HG03139 (cell line): ENCODE results near the gene SPSB4.
"Not testable (repeated sequence)": the region's sequence is repeated elsewhere in the genome, so short reads cannot be mapped to it uniquely, and the experiment has no call there.

ENCODE experiments used
- ATAC-seq: cut with Tn5 transposase; IDR thresholded peaks from one replicate; pipeline ENCODE4 v1.9.1; 2021; ENCODE audit not compliant: unreplicated experiment

SPSB4 gene

DNA sequence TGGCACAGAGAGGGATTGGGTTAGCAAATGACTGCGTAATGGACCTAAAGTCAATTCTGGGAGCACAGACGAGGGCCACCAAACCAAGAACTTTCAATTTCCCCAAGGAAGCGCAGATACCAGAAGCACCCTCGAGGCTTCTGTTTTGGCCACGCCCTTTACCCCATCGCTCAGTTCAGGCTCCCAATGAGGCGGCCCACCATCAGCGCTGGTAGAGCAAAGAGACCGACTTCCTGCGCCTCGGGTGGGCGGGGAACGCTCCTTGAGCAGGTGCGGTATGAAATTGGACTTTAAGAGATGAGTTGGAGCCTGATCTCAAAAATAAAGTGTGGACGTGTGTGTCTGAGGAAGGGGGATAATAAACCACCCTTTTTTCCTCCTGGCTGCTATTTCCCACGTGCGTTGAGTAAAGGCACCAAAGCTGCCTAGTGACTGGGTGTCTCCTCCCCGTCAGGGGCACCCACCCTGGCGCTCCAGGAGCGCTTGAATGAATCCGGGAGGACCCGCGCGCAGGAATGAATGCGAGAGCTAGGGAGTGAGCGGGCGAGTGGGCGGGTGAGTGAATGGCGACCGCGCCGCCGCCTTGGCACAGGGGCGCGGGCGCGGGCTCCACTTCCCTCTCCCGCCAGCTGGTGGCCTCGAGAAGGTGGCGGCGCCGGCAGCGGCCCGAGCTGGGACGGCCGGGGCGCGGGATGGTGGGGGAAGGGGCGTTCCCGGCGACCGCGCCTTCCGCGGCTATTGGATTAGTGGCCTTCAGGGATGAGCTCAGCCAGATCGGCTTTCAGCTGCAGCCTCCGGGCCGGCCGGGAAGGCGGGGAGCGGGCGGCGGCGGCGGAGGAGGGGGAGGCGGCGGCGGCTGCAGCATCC lies at the start of gene SPSB4:
SPSB4 (plus strand) TSS at position 772 of the 867 bp plus-strand sequence. CDS start 14,758 bp downstream, outside the sequence.
- ATAC-seq: no peak

DNA sequence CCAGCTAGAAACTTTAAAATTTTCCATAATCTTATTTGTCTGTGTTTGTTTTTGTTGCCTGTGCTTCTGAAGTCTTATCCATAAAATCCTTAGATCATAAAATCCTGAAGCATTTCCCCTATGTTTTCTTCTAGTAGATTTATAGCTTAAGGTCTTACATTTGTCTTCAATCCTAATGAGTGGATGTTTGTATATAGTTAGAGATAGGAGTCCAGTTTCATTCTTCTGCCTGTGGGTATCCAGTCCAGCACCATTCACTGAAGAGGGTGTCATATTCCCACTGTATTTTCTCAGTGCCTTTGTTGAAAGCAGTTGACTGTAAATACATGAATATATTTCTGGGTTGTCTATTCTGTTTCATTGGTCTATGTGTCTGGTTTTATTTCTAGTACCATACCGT lies 44.8 kb upstream of the SPSB4 start:
- no peak for ATAC-seq

DNA sequence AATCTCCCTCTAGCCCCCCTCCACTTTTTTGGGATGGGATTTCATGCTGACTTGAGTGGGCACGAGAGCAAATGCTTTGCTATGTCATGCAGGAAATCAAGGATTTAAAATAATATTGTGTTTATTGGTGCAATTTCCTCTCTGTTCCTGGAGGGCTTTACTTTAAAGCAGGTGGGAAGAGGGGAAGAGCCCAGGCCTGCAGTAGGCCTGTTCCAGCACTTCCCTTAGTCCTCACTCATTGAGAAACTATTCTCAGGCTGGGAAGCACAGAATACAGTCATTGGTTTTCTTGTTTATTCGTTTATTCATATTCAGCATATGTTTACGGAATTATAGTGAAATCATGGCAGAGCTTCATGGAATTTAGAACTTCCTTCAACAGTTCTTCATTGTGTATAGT lies 41.7 kb upstream of the SPSB4 start:
- ATAC-seq: no peak

DNA sequence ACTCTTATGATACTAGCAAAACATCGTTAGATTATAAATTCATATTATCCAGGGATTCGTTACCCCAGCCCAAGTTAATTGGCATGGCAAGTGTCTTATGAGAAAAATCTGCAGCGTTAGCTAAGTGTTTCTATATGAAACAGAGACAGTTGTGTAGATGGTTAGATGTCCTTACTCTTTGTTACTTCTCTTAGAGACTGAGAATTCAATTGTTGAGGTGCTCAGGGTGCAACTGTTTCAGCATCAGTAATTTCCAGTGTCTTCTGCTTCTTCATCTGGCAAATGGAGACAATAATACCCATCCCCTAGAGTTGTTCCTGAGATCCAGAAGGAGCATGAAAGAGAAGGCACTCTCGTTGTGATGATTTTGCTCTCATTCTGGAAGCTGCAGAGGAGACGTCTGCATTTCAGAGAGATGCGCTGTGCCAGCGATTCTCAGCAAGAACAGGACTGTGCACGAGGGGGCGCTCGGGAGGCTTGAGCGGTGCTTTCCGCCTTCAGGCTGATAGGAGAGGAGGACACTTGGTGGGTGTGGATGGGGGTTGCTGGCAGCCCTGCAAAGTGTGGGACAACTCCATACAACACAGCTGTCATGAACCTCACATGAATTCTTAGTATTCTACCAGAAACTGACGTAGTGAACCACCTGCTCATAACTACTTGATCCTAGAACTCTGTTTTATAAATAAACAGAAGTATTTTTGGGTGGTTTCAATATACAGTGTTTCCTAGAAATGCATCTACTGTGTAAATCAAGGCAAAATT lies 39.7 kb upstream of the SPSB4 start:
- ATAC-seq: peak; percentile 95

DNA sequence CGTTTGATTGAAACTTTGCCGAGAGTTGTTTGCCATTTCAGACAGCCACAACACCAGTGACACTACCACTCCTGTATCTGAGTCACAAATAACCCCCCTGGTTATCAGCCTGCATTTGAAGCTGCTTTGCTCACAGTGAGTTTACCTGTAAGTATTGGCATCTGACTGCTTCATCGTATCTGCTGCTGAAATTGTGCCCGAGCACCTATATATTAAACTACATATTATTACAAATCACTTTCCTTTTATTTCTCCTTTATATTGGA lies 39.2 kb upstream of the SPSB4 start:
- no peak for ATAC-seq

DNA sequence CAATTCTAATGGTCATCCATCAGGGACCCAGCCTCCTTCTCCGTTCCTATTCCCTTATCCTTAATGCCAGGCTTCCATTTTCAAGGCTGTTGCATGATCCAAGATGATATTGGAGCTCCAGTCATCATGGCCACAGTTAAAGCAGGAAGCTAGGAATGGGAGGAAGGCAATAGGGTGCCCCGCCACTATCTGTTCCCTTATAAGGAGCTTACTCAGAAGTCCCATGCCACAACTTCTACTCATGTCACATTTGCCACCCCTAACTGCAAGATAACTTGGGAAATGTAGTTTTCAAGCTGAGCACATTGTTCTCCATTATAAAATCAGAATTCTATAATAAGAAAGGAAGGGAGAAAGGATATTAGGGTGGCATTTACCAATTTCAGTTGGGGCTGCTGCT lies 38.6 kb upstream of the SPSB4 start:
- no peak for ATAC-seq

DNA sequence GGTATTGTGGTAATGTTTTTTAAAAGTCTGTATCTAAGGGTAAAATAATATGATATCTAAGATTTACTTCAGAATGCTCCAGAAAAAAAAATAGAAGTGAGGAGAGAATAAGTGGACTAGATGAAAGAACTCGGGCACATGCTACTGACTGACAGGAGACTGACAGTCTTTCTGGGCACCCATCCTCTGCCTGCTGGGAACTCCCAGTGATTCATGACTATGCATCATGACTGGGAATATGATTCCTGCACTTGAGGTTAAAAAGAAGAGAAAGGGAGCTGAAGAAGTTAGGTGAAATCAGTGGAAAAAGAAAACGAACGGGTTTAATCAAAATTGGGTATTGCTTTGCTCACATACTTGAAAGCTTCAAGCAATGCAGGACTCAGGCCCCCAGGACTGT lies 35.7 kb upstream of the SPSB4 start:
- ATAC-seq: no peak

DNA sequence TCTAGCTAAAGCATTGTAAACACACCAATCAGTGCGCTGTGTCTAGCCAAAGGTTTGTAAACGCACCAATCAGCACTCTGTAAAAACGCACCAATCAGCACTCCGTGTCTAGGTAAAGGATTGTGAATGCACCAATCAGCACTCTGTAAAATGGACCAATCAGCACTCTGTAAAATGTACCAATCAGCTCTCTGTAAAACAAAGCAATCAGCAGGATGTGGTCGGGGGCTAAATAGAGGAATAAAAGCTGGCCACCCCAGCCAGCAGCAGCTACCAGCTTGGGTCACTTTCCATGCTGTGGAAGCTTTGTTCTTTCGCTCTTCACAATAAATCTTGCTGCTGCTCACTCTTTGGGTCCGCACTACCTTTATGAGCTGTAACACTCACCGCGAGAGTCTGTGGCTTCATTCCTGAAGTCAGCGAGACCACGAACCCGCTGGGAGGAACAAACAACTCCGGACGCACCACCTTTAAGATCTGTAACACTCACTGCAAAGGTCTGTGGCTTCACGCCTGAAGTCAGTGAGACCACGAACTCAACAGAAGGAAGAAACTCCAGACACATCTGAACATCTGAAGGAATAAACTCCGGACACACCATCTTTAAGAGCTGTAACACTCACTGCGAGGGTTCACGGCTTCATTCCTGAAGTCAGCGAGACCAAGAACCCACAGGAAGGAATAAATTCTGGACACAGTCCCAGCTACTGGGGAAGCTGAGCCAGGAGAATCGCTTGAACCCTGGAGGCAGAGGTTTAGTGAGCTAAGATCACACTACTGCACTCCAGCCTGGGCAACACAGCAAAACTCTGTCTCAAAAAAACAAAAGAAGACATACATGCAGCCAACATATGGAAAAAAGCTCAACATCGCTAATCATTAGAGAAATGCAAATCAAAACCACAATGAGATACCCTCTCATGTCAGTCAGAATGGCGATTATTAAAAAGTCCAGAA lies 33.5 kb upstream of the SPSB4 start:
- ATAC-seq: not testable (repeated sequence)

DNA sequence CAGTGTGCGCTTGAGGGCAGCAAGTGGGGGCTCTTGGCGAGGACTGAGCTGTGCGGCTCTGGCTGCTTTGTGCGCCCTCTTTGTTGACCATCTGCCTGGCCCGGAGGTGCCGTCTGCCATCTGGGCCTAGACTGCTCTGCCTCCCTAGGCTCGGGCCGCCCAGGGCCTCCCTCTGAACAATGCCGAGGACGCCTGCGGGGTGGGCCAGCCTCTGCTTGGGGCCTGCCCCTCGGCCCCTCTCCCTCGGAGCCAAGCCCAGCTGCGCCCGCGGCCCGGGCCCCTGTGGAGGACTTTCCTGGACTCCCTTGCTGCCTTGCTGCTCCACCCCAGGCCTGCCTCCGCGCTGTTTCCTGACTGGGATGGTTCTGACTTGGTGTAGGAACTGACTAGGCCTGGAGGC lies 31.9 kb upstream of the SPSB4 start:
- no peak for ATAC-seq

DNA sequence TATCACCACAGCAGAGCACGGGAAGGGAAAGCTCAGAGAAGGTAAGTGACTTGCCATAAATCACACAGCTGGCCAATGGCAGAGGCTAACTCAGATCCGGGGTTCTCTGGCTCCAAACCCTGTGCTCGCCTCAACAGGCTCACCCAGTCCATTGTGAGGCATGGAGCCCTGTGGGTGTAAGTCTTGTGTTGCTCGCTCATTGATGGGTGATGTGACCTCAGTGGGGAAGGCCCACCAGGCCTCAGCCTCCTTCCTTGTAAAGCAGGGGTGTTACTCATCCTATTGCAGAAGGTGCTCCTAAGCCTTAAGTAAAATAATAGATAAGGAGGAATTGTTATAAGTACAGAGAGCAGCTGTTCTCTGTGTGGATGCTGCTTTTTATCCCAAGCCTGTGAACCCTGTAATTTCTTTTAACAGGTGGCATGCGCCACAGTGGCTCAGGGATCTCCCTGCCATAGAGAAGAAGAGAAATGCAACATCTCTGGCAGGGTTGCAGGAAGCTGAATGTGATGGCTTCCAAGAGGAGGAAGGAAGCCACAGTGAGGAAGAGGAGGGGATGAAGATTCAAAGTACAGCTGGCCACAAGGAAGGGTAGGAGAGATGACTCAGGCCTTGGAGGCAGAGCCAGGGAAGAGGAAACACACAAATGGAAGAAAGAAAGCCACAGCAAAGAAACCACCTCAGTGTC lies 30.9 kb upstream of the SPSB4 start:
- no peak for ATAC-seq

DNA sequence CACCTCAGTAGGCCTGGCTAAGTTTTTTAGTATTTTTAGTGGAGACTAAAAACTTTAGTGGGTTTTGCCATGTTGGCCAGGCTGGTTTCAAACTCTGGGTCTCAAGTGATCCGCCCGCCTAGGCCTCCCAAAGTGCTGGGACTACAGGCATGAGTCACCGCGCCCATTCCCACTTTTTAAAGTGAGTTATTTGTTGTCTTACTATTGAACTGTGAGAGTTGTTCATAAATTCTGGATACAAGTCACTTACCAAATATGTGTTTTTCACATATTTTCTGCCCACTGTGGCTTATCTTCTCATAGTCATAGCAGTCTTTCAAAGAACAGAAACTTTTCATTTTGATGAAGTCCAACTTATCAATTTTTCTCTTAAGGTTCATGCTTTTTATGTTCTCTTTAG lies 29.9 kb upstream of the SPSB4 start:
- no peak for ATAC-seq

DNA sequence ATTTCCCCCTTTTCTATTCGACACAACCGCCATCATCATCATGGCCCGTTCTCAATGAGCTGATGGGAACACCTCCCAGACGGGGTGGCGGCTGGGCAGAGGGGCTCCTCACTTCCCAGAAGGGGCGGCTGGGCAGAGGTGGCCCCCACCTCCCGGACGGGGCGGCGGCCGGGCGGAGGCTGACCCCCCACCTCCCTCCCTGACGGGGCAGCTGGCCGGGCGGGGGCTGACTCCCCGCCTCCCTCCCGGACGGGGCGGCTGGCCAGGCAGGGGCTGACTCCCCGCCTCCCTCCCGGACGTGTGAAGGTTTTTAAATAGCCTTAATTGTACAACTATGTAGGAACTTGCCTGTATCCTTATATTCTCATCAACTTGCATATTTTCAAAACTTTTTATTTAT lies 20.9 kb upstream of the SPSB4 start:
- no peak for ATAC-seq

DNA sequence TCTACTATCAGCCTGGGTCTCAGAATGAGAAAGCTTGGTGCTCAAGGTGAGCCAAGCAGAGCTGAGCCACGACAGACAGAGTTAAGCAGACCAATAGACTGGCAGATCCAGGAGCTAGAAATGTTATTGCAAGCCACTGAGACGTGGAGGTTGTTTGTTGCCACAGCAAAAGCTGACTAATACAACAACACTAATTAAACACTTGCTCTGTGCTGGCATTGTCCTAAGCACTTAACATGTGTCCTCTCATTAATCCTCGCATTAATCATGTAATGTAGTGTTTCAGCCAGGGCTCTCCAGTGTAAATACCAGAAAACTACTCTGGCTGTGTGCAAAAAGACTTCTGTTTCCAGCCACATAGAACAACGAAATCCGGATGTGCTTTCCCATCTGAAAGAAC lies 11.6 kb upstream of the SPSB4 start:
- no peak for ATAC-seq

DNA sequence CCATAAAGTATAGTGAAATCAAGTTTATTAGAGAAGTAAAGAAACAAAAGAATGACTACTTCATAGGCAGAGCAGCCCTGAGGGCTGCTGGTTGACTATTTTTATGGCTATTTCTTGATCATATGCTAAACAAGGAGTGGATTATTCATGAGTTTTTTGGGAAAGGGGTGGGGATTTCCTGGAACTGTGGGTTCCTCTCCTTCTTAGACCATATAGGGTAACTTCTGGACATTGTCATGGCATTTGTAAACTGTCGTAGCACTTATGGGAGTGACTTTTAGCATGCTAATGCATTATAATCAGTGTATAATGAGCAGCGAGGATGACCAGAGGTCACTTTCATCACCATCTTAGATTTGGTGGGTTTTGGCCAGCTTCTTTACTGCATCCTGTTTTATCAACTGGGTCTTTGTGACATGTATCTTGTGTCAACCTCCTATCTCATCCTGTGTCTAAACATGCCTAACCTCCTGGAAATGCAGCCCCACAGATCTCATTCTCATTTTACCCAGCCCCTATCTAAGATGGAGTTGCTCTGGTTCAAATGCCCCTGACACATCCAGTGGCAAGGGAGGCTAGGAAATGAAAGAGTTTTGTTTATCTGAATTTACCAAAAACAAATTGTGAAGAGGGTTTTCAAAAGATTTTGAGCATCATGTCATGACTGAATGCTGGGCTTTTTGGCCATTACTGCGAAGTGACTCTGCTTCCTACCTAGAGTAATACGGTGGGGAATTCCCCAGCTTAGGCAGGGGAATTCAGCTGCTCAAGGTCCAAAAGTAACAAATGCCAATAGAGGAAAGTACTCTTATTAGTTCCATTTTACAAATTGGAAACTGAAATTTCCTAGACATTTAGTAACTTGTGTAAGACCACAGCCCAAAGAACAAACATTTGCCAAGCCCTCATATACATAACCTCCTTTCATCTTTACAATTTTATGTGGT lies 6.2 kb upstream of the SPSB4 start:
- ATAC-seq: no peak

DNA sequence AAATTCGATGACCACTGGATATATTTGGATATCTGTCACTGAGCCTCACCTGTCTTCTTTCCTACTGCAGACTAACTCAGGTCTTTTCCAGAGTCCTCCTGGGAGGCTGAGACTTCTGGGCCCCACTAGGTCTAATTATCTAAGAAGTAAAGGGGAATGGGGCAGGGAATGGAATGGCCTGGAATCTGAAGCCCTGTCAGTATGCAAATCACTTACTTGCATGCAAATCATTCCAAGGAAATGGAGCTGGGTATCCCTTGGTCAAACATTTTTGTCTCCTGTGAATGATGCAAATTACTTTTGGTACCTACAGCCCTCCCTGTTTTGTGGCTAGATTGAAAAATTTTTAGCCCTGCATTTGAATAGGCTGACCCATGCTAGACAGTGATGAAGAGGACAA lies 5.3 kb upstream of the SPSB4 start:
- no peak for ATAC-seq

DNA sequence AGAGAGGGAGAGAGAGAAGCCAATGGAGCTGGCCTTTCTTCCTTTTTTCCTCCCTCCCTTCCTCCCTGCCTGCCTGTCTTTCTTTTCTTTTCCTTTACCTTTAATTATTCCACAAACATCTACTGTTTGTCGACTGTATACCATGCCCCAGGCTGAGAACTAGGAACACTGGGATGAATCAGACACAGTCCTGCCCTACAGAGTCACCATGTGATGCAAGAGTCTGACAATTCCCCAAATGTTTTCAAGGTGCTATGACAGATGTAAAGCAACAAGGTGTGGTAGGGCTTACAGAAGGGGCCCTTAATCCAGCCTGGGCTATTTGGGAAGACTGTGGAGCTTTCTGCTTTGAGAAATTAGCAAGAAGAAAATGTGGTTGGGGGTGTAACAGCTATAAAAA lies 4.0 kb upstream of the SPSB4 start:
- ATAC-seq: no peak

DNA sequence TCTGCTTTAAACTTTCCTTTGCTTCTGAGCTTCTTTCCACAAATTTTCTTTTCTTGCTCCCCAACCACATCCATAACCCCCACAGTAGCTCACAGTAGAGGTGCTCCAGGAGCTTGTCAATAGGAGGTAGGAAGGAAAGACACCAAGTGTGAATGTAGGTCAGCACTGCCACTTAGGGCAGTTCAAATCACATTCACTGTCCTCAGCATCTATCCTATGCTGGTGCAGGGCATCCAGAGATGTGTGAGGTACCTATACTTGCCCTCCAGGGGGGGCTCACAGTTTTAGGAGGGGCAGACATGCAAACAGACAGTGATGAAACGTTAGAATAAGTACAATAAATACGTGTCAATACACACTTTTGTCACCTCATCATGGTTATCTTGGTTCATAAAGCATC lies 1.5 kb upstream of the SPSB4 start:
- ATAC-seq: no peak

DNA sequence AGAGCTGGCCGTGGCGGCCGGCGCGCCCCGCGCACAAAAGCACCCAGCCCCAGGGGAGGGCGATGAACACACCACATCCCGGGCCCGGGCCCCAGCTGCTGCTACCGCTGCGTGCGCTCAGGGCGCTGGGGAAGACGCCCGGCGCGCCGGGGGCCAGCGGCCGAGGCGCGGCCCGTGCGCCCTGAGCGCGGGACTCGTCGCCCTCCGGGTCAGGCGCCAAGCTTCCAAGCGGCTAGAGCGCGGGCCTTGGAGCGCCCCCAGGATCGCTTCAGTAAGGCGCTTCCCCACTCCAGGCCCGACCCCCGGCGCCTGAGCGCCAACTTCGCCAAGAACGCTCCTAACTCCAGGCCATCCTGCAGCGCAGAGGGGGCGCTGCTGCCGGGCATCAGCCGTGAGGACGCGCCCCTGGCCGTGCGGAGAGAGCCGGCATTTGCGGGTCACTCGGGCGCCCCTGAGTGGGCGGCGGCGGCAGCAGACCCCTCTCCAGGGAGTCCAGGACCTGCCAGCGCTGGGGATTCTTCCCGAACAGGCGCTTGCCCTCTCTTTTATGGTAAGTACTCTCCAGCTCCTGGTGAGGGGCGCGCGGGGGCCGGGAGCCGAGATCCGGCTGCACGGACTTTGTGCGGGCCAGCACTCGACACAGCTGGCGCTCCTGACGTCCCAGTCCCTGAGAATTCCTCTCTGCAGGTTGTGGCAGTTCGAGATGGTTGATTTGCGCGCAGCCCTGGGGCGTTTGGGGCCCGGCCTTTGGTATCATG lies 475 bp downstream of the SPSB4 start:
- no peak for ATAC-seq
